Fibroblast of upper back skin (primary cell): ENCODE data around the gene CUBN.
A peak's percentile ranks its signal among the peaks of the same experiment; 100 is the strongest.

ENCODE experiments used
- DNase-seq: peaks from one replicate; pipeline ENCODE4 v3.0.0-alpha.2; 2013

Gene CUBN

GRCh38 chr10:17129741-17130140 is at the start of gene CUBN:
Gene CUBN (minus strand): TSS chr10:17129811. CDS start chr10:17129765, 46 bp downstream.
- no peak for DNase-seq

GRCh38 chr10:17179002-17179401 is 49.4 kb upstream of the CUBN start:
- DNase-seq: peak; percentile 62

- no peak for DNase-seq
Observed at GRCh38 chr10:17178006-17178405, 48.4 kb upstream of the CUBN start.

GRCh38 chr10:17177014-17177413 is 47.4 kb upstream of the CUBN start:
- no peak for DNase-seq

- no peak for DNase-seq
Observed at GRCh38 chr10:17176091-17176490, 46.5 kb upstream of the CUBN start.

GRCh38 chr10:17175551-17175950 is 45.9 kb upstream of the CUBN start:
- peak; percentile 31 for DNase-seq

GRCh38 chr10:17174626-17175025 is 45.0 kb upstream of the CUBN start:
- peak; percentile 39 for DNase-seq

- no peak for DNase-seq
Observed at GRCh38 chr10:17171141-17171641, 41.6 kb upstream of the CUBN start.

GRCh38 chr10:17169803-17170202 is 40.2 kb upstream of the CUBN start:
- DNase-seq: no peak

GRCh38 chr10:17166699-17167098 is 37.1 kb upstream of the CUBN start:
- no peak for DNase-seq

GRCh38 chr10:17162828-17163227 is 33.2 kb upstream of the CUBN start:
- DNase-seq: no peak

- DNase-seq: no peak
Observed at GRCh38 chr10:17161775-17162174, 32.2 kb upstream of the CUBN start.

- DNase-seq: no peak
Observed at GRCh38 chr10:17157024-17157423, 27.4 kb upstream of the CUBN start.

- DNase-seq: no peak
Observed at GRCh38 chr10:17155826-17156225, 26.2 kb upstream of the CUBN start.

GRCh38 chr10:17154116-17154515 is 24.5 kb upstream of the CUBN start:
- peak; percentile 12 for DNase-seq

- peak; percentile 18 for DNase-seq
Observed at GRCh38 chr10:17153321-17153720, 23.7 kb upstream of the CUBN start.

- DNase-seq: no peak
Observed at GRCh38 chr10:17151716-17152115, 22.1 kb upstream of the CUBN start.

GRCh38 chr10:17147884-17148489 is 18.4 kb upstream of the CUBN start:
- no peak for DNase-seq

- no peak for DNase-seq
Observed at GRCh38 chr10:17146892-17147291, 17.3 kb upstream of the CUBN start.

- no peak for DNase-seq
Observed at GRCh38 chr10:17145239-17145638, 15.6 kb upstream of the CUBN start.

- peak; percentile 20 for DNase-seq
Observed at GRCh38 chr10:17144757-17145156, 15.1 kb upstream of the CUBN start.

- no peak for DNase-seq
Observed at GRCh38 chr10:17144032-17144431, 14.4 kb upstream of the CUBN start.

- peak; percentile 10 for DNase-seq
Observed at GRCh38 chr10:17143055-17143690, 13.6 kb upstream of the CUBN start.

GRCh38 chr10:17141504-17142229 is 12.1 kb upstream of the CUBN start:
- DNase-seq: no peak
